ENCODE results near the gene CCDC194.

GRCh38 chr19:17340871-17341357, 53.1 kb downstream of the CCDC194 start:
- no peak for TF ChIP-seq CTCF (IDR thresholded peaks at IDR 0.05; ENCODE audit: borderline replicate concordance, extremely low read depth, low read length, poor library complexity, severe bottlenecking)
- TF ChIP-seq EZH2 (IDR thresholded peaks at IDR 0.05; ENCODE audit: borderline replicate concordance, low read depth, low read length, severe bottlenecking), result no peak
